GM21360 (cell line): ENCODE results near the gene PSKH1.
"Not testable (repeated sequence)": the region's sequence is repeated elsewhere in the genome, so short reads cannot be mapped to it uniquely, and the experiment has no call there.

Experiments
- ATAC-seq: cut with Tn5 transposase; IDR thresholded peaks from one replicate; pipeline ENCODE4 v1.9.1; 2021; ENCODE audit warnings: mild to moderate bottlenecking, moderate library complexity; ENCODE audit not compliant: unreplicated experiment

The PSKH1 gene

DNA sequence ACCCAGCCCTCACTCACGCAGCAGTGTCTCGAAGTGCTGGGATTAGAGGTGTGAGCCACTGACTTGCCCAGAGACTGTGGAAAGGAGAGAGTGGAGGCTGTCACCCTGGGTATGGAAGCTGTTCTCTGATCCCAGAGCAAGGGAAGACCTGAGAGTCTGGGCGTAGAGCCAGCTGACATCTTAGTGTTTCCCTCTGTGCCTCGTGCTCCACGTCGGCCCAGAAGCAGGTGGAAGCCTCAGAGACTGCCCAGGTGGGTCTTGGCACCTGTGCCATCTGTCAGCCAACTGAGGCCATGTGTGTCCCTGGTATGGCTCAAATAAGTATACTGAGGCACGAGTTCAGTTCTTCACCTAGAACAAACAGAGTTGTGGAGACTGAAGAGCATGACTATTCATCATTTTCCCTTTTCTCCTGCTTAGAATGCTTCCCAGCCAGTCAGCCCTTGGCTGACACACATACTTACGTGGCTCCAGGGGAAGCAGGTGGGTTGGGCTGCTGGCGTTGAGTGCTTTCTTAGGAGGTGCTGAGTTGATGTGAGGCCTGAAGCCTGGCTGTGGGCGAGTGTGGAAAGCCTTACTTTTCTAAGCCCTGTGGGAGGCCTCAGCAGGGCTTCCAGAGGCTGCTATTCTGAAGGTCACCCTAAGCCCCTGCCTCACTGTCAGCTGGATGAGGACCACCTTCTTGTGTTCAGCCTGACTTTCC, 30.5 kb downstream of the PSKH1 start:
- no peak for ATAC-seq

DNA sequence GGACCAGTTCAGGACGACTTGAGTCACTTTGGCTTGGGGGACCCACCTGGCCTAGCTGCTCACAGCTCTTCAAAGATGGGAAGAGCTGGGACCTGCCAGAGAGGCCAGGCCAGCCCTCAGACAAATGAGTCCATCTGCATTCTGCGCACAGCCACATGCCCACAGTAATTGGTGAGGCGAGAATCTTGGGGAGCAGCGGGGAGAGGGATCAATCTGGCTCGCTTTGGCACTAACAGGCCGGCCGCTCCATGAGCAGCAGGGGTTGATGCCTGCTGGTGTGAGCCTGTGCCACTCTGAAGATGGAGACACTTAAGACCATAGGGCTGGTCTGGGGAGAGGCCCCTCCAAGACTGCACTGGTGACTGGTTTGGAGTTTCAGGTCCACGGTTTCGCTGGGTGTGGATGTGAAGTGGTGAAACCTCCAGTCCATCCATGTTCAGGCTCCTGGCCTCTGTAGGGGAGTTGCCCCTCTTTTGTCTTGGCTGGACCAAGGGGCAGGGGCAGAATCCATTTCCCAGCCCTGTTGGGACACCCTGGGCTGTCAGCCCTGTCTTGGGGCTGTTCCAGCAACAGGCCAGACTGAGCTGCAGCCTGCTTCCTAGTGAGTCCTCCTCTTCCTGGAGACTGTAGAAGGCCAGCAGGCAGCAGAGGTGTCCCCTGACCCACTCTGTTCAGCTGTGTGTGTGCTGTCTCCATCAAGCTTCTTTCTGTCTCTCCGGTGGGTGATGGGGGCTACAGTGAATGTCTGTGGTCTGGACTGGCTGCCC, 31.3 kb downstream of the PSKH1 start:
- ATAC-seq = no peak

DNA sequence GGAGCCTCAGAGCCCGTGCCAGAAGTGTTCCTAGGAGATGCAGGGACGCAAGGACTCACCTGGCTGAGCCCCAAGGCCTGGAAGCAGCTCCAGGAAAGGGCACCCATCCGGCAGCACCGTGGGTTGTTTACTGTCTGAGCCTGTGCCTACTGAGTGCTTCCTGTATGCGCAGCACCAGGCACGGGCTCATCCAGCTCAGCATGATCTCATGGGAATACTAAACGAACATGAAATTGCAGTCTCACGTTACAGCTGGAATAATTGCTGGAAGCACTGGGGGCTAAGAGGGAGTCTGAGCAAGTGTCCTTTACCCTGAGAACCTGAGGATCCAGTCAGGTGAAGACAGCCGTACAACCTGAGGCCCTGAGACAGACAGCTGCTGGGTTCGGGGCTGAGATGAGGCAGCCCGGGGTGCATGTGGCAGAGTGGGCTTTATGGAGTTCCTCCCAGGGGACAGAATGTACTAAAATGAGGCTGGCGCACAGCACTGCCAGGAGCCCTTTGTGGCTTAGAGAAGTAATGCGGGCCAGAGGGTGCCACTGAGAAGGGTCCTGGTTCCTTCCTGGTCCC, 33.2 kb downstream of the PSKH1 start:
- ATAC-seq = no peak

DNA sequence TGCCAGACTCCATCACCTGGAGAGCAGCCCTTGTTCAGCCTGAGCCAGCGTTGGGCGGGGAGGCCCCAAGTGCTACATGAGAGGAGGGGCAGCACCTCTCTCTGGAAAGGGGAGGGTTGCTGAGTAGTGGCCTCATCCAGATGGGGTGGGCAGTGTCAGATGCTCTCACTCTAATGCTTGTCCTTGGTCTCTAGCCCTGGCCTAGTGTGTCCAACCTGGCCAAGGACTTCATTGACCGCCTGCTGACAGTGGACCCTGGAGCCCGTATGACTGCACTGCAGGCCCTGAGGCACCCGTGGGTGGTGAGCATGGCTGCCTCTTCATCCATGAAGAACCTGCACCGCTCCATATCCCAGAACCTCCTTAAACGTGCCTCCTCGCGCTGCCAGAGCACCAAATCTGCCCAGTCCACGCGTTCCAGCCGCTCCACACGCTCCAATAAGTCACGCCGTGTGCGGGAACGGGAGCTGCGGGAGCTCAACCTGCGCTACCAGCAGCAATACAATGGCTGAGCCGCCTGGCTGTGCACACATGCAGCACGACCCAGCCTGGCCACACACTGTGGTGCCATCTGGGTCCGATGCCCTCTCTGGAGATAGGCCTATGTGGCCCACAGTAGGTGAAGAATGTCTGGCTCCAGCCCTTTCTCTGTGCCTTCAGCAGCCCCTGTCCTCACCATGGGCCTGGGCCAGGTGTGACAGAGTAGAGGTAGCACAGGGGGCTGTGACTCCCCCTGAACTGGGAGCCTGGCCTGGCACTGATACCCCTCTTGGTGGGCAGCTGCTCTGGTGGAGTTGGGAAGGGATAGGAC, 34.3 kb downstream of the PSKH1 start:
- no peak for ATAC-seq

DNA sequence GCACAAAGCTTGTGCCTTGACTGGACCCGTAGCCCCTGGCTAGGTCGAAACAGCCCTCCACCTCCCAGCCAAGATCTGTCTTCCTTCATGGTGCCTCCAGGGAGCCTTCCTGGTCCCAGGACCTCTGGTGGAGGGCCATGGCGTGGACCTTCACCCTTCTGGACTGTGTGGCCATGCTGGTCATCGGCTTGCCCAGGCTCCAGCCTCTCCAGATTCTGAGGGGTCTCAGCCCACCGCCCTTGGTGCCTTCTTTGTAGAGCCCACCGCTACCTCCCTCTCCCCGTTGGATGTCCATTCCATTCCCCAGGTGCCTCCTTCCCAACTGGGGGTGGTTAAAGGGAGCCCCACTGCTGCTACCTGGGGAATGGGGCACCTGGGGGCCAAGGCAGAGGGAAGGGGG, 35.1 kb downstream of the PSKH1 start:
- no peak for ATAC-seq

DNA sequence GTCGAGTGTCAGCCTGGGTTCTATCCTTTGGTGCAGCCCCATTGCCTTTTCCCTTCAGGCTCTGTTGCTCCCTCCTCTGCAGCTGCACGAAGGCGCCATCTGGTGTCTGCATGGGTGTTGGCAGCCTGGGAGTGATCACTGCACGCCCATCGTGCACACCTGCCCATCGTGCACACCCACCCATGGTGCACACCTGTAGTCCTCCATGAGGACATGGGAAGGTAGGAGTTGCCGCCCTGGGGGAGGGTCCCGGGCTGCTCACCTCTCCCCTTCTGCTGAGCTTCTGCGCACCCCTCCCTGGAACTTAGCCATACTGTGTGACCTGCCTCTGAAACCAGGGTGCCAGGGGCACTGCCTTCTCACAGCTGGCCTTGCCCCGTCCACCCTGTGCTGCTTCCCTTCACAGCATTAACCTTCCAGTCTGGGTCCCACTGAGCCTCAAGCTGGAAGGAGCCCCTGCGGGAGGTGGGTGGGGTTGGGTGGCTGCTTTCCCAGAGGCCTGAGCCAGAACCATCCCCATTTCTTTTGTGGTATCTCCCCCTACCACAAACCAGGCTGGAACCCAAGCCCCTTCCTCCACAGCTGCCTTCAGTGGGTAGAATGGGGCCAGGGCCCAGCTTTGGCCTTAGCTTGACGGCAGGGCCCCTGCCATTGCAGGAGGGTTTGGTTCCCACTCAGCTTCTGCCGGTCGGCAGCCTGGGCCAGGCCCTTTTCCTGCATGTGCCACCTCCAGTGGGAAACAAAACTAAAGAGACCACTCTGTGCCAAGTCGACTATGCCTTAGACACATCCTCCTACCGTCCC, 35.7 kb downstream of the PSKH1 start:
- ATAC-seq = peak; percentile 49

DNA sequence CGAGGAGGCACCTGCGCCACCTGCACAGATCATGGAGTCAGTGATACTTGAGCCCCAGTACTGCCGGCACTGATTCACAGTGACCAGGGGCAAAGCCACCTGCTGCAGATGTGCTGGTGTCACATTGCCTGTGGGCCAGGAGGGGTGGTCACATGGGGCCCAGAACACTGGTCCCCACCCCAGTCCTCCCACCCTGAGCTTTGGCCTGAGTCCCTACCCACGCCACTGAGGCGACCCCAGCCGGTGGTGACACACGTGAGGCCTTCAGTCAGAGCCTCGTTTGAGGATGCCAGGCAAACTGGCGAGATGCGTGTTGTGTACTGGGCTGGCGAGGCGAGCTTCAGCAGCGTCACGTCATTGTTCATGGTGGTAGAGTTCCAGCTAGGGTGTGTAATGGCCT, 37.1 kb downstream of the PSKH1 start:
- ATAC-seq = no peak

DNA sequence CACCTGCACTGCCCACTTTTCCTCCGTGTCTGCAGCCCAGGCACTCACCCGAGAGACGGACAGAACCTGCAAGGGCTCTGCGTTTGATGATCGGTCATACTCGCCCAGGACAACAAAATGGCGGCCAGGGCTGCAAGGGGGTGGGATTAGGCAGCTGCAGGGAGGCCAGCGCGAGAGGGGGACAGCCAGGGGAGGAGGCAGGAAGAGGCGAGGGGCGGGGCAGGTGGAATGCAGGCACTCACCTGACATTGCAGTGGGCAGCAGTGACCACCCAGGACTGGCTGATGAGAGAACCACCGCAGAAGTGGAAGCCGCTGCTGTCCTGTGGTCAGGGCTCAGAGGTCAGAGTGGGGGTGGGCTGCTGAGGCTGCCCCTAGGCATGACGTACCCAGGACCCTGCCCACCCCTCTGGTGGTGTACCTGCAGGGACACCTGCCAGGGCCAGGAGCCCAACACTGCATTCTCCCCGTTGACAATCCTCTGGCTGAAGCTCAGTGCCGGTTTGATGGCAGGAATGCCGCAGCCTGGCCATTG, 37.7 kb downstream of the PSKH1 start:
- no peak for ATAC-seq

DNA sequence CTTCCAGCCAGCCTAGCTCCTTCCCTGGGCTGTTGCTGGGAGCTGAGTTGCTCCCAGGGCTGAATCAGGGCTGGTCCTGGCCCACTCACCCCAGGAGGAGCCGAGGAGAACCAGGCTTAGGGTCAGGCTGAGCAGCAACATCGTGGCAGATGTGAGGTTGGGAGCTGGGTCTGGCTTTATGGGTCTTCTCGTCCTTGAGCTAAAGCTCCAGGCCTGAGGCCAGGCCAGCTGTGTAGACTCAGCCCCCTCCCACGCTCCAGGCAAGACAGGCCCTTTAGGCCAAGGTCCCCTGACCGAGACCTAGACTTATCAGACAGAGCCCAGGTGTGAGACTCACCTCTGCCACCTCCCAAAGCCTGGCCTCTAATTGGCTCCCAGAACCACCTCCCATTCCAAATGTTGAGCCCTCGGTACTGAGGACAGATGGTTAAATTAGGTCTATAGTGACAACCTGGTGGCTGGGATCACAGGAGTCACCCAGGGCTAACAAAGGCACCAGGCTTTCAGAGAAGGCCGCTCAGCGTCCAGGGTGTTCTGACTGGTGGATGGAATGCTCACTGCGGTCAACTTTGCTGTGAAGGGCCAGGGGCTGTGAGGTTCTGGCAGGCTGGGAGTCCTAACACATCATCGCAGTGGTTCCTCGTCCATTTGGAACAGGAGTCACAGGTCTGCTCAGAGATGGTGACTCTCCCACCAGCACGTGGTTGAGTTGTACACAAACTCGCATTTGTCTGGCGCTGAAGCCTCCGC, 38.8 kb downstream of the PSKH1 start, which contains the start of gene CTRL:
TSS of gene CTRL (minus strand) at position 151 of the 750 bp plus-strand sequence. CDS start at position 141, 10 bp downstream.
- ATAC-seq = no peak

DNA sequence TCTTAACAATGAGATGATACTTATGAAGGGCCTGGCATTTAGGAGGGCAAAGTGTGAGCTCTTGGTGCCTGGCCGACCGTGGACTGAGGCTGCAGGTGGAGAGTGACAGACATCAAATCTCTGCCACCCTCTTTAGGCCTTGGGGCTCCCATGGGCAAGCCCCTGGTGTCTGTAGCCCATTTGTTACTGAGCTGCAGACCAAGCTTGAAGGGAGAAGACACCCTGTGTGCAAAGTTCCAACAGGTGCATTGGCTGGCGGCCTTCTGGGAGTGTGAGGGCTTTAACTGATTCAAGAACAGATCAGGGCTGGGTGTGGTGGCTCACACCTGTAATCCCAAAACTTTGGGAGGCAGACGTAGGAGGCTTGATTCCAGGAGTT, 39.4 kb downstream of the PSKH1 start:
- no peak for ATAC-seq

DNA sequence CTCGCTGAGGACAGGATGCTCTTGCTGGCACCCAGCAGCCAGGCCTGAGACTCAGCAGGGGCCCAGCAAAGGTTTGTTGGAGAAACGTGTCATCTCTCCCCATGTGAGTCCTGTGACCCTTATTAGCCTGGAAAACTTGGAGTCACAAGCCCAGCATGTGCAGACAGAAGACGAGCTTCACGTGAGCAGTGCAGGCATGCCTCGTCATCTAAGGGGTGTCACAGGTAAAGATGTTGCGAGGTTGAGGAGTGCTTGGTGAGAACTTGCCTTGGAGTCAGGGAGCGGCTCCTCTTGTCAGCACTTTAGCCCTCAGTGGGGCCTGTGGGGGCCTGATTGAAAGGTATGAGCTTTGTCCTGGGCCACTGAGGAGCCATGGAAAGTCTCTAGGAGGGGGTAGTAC, 40.8 kb downstream of the PSKH1 start:
- ATAC-seq = no peak

DNA sequence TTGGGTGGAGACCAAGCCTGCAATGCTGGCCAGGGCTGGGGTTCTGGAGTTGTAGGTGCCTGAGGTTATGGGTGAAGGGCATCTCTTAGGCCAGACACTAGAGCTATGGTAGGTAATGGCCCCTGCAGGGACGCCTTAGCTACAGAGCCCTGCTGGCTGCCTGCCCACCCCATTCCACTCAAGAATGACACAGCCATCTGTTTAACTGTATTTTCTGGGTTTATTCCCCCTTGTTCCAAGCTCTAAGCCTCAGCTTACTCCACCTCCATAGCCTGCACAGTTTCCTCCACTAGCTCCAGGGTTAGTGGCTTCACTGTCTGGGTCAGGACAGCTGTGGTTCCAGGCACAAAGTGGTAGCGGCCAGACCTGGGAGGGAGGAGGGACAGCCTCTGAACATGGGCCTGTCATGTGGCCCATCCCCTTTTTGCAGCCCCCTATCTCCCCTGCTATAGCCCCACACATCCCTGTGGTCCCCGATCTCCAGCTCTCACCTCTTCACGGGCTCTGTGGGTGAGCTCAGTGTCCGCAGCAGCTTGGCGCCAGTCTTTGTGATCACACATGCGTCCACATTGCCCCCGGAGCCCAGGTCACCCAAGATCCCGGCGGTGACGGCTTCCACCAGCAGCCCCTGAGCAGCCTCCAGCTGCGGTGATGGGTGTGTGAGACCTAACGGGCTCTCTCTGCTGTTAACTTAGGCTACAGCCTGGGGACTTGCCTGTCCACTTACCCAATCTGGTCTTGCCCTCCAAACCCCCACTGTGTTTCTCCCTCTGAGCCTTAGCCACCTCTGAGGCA, 41.4 kb downstream of the PSKH1 start:
- no peak for ATAC-seq

DNA sequence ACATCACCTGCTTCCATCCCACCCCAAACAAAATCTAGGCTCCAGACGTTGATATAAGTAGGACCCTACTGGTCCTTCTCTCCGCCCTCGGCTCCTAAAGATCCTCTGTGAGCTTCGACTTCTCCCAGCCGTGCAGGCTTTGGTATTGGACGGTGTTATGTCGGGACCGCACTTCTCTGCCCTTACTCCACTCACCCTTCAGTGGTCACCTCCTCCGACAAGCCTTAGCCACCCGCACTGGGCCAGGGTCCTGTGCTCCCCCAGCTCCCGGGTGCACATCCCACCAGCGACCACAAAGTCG, 42.0 kb downstream of the PSKH1 start:
- ATAC-seq = no peak

DNA sequence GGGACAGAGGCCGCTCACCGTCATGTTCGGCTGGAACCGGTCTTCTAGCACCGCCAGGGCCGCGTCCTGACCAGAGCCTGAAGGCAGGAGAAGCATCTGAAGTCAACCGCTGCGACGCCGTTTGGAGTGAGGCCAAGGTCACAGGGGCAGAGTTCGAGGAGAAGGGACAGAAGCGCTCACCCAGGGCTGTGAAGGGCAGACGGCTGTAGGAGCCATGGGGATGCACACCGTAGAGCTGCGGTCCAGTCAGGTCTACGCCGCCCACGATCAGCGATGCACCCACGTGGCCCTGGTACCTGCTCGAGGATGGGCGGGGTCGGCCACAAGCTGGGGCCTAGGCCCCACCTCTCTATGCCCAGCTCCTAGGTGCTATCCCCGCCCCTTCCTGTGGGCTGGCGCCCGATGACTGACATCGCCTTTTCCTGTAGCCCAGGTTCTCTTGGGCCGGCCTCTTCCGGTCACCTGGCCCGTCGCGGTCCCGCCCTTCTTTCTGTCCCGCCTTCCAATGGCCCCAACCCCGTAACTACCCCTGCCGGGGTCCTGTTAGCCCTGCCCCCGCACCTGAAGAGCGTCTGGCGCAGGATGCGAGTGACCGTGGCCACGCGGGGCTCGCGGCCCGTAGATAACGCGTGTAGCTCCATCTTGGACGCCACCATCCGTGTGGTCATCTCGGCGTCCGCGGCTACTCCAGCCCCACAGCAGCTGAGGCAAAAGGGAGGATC, 42.5 kb downstream of the PSKH1 start:
- ATAC-seq = peak; percentile 83

DNA sequence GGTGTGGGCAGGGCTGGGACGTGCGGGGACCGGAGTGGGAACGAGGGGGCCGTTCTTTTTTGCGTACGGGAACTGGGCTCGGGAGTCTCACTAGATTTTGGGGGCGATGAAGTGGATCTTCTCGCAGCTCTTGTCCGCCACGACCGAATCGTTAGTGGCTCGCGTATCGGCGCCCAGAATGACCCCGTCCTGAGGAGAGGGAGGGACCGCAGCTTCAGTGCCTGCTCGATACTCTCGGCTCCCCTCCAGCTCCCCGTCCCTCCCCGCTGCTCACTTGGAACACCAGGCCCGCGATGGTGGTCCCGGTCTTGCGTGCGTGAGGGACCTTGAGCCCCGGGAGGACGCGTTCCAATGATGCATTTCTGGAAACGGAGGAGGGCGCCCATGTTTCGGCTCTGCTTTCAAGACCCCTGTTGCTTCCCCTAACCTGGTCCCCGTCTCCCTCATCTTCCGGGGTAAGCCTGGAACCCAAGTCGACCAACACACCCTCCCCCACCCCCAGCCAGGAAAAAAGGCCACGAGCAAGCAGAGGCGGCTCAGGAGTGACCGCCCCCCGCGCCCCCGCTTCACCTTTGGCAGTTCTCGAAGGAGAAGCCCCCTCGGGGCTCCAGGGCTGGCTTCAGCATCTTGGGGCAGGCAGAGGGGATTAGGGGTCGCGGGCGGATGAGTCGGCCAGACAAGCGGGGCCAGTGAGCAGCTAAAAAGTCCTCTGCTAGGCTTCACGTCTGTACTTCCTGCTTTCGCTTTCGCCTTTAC, 43.2 kb downstream of the PSKH1 start, which contains the start of gene PSMB10:
TSS of gene PSMB10 (minus strand) at position 727 of the 756 bp plus-strand sequence. CDS start at position 626, 101 bp downstream.
- ATAC-seq = peak; percentile 2

DNA sequence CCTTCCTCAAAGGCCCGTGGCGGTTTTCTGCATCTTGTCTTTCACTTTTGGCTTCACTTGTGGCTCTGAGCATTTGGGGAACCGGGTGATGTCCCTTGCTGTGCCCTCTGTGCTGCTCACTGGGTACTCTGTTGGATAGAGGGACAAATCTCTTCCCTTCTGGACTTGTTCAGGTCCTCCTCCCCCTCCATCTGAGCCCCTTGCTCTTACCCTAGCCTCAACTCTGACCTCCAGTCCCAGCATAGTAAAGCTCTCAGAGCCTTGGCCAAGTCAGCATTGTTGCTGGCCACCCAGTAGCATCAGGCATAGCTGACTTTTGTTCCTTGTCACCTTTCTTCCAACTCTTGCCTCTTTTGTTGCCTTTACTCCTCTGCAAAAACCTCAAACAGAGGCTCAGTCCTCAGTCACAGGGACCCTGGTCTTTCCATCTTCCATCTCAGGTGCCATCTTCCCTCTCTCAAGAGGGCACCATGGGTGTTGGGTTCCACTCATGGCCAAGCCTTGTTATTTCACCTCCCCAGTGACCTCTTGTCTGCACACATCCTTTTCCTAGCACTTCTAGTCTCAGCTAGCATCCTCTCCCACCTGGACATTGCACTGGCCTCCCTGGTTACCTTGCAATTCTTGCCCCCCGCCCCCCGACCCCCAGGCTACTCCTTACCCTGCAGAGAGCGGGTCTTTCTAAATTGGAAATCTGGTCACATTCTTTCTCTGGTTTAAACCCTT, 44.0 kb downstream of the PSKH1 start:
- ATAC-seq = peak; percentile 46

DNA sequence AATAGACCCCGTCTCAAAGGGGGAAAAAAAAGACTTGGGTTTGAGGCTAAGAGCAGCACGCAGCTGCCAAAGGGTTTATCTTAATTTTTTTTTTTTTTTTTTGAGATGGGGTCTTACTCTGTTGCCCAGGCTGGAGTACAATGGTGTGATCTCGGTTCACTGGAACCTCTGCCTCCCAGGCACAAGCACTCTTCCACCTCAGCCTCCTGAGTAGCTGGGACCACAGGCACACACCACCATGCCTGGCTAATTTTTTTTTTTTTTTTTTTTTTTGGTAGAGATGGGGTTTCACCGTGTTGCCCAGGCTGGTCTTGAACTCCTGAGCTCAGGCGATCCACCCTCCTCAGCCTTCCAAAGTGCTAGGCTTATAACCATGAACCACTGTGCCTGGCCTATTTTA, 44.7 kb downstream of the PSKH1 start:
- not testable (repeated sequence) for ATAC-seq
